WTC11 (cell line): ENCODE measurements around the gene RFX3.

Experiments
- IRF2 ChIP-seq: sonication (generic); formaldehyde crosslinking; IDR thresholded peaks from 2 replicates; pipeline ENCODE4 v1.8.0; 2022; ENCODE audit warnings: low read depth, missing genetic modification reagents, borderline replicate concordance
- KAT7 ChIP-seq: sonication (generic); formaldehyde crosslinking; IDR thresholded peaks from 2 replicates; pipeline ENCODE4 v1.8.1; 2023; ENCODE audit warnings: missing genetic modification reagents, mild to moderate bottlenecking, borderline replicate concordance
- NFYB ChIP-seq: sonication (generic); formaldehyde crosslinking; conservative IDR thresholded peaks from 2 replicates; pipeline ENCODE4 v1.8.0; 2022; ENCODE audit warnings: low read depth, missing genetic modification reagents
- SP1 ChIP-seq: sonication (generic); formaldehyde crosslinking; conservative IDR thresholded peaks from 2 replicates; pipeline ENCODE4 v1.8.1; 2022; ENCODE audit warnings: missing genetic modification reagents
- TF ChIP-seq, protein P1 (sequence below): fragments of 200-600 bp; IDR thresholded peaks from 2 replicates; pipeline ENCODE4 v1.8.0; 2022; ENCODE audit warnings: antibody characterized with exemption
- TF ChIP-seq, protein P2 (sequence below): sonication (generic); formaldehyde crosslinking; IDR thresholded peaks from 2 replicates; pipeline ENCODE4 v1.8.0; 2023; ENCODE audit warnings: missing genetic modification reagents
- TF ChIP-seq, protein P3 (sequence below): sonication (generic); formaldehyde crosslinking; IDR thresholded peaks from 2 replicates; pipeline ENCODE4 v1.8.1; 2022; ENCODE audit warnings: missing genetic modification reagents, borderline replicate concordance
- TF ChIP-seq, protein P4 (sequence below): sonication (generic); formaldehyde crosslinking; IDR thresholded peaks from 2 replicates; pipeline ENCODE4 v1.8.0; 2022; ENCODE audit warnings: mild to moderate bottlenecking, missing genetic modification reagents
- TF ChIP-seq, protein P5 (sequence below): sonication (generic); formaldehyde crosslinking; IDR thresholded peaks from 2 replicates; pipeline ENCODE4 v1.8.1; 2023; ENCODE audit warnings: mild to moderate bottlenecking, missing genetic modification reagents, moderate library complexity

DNA sequence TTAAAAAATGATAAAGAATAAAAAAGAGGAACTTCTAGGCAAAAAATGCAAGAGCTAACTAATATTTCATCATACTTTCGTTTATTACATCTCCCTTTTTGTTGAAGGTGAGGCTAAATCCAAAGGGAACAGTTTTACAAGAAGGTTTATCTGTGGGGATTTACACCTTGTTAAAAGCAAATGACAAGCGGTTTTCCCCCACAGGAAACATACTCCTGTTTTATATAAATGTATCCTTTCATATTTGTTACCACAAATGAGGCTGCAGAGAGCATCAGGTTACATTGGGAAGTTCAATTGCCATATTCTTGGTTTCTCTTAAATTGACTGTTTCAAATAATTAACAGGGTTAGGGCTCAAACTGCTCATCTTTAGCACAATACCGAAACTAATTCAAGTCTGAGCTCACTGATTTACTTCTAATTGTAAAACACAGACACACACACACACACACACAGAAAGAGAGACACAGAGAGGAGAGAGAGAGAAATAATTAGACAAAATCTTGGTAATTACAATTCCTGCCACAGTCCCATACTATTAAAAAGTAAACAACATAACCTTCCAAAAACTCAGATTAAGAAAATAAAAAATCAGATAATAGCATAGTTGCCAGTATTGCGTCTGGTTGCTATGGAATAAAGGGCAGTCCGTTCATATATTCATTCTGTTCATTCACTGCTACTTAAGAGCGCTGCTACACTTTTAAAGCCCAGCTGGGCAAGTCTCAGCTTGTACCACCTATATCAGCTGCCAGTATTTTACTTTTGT is 17.1 kb downstream of the RFX3 start:
- TF ChIP-seq, protein P1, sequence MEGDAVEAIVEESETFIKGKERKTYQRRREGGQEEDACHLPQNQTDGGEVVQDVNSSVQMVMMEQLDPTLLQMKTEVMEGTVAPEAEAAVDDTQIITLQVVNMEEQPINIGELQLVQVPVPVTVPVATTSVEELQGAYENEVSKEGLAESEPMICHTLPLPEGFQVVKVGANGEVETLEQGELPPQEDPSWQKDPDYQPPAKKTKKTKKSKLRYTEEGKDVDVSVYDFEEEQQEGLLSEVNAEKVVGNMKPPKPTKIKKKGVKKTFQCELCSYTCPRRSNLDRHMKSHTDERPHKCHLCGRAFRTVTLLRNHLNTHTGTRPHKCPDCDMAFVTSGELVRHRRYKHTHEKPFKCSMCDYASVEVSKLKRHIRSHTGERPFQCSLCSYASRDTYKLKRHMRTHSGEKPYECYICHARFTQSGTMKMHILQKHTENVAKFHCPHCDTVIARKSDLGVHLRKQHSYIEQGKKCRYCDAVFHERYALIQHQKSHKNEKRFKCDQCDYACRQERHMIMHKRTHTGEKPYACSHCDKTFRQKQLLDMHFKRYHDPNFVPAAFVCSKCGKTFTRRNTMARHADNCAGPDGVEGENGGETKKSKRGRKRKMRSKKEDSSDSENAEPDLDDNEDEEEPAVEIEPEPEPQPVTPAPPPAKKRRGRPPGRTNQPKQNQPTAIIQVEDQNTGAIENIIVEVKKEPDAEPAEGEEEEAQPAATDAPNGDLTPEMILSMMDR, result no peak
- no peak for TF ChIP-seq IRF2 (CRISPR knock-in tag)
- TF ChIP-seq, protein P2, sequence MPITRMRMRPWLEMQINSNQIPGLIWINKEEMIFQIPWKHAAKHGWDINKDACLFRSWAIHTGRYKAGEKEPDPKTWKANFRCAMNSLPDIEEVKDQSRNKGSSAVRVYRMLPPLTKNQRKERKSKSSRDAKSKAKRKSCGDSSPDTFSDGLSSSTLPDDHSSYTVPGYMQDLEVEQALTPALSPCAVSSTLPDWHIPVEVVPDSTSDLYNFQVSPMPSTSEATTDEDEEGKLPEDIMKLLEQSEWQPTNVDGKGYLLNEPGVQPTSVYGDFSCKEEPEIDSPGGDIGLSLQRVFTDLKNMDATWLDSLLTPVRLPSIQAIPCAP, result no peak
- no peak for TF ChIP-seq KAT7 (CRISPR knock-in tag)
- TF ChIP-seq, protein P3, sequence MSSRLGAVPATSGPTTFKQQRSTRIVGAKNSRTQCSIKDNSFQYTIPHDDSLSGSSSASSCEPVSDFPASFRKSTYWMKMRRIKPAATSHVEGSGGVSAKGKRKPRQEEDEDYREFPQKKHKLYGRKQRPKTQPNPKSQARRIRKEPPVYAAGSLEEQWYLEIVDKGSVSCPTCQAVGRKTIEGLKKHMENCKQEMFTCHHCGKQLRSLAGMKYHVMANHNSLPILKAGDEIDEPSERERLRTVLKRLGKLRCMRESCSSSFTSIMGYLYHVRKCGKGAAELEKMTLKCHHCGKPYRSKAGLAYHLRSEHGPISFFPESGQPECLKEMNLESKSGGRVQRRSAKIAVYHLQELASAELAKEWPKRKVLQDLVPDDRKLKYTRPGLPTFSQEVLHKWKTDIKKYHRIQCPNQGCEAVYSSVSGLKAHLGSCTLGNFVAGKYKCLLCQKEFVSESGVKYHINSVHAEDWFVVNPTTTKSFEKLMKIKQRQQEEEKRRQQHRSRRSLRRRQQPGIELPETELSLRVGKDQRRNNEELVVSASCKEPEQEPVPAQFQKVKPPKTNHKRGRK (CRISPR knock-in tag), result no peak
- TF ChIP-seq, protein P4, sequence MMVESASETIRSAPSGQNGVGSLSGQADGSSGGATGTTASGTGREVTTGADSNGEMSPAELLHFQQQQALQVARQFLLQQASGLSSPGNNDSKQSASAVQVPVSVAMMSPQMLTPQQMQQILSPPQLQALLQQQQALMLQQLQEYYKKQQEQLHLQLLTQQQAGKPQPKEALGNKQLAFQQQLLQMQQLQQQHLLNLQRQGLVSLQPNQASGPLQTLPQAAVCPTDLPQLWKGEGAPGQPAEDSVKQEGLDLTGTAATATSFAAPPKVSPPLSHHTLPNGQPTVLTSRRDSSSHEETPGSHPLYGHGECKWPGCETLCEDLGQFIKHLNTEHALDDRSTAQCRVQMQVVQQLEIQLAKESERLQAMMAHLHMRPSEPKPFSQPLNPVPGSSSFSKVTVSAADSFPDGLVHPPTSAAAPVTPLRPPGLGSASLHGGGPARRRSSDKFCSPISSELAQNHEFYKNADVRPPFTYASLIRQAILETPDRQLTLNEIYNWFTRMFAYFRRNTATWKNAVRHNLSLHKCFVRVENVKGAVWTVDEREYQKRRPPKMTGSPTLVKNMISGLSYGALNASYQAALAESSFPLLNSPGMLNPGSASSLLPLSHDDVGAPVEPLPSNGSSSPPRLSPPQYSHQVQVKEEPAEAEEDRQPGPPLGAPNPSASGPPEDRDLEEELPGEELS, result no peak
- TF ChIP-seq, protein P5, sequence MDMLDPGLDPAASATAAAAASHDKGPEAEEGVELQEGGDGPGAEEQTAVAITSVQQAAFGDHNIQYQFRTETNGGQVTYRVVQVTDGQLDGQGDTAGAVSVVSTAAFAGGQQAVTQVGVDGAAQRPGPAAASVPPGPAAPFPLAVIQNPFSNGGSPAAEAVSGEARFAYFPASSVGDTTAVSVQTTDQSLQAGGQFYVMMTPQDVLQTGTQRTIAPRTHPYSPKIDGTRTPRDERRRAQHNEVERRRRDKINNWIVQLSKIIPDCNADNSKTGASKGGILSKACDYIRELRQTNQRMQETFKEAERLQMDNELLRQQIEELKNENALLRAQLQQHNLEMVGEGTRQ (CRISPR knock-in tag), result no peak
- no peak for TF ChIP-seq NFYB (CRISPR knock-in tag)
- TF ChIP-seq SP1, result no peak
